Hematopoietic multipotent progenitor cell (in vitro differentiated cells): ENCODE results near the gene HMGN2. TPM values are rescaled to one million over a fixed set of nuclear protein-coding genes. Genes with fewer than 3 reads are reported as not detected.

Source experiments
- total RNA-seq: library from RNA; depleted of rRNA; stranded (reverse); fragments of >200 nt; gene quantifications from one replicate; pipeline ENCODE4 v1.2.3, GENCODE V29; 2012

Gene HMGN2
- total RNA-seq, 1 donor: 187 TPM

Other genes starting within 250 kb of the HMGN2 start
- 29.4 TPM for gene CEP85, start 238.2 kb upstream of the HMGN2 start, total RNA-seq
- gene SH3BGRL3, start 192.4 kb upstream of the HMGN2 start, total RNA-seq: 77.0 TPM
- gene UBXN11, start 165.8 kb upstream of the HMGN2 start, total RNA-seq: 18.6 TPM
- 227 TPM for gene CD52, start 154.5 kb upstream of the HMGN2 start, total RNA-seq
- gene CRYBG2, start 118.3 kb upstream of the HMGN2 start, total RNA-seq: under 0.01 TPM
- gene ZNF683, start 99.7 kb upstream of the HMGN2 start, total RNA-seq: 0.27 TPM
- under 0.01 TPM for gene LIN28A, start 61.6 kb upstream of the HMGN2 start, total RNA-seq
- 27.2 TPM for gene DHDDS, start 40.1 kb upstream of the HMGN2 start, total RNA-seq
- 90.5 TPM for gene RPS6KA1, start 57.3 kb downstream of the HMGN2 start, total RNA-seq
- gene ARID1A, start 223.6 kb downstream of the HMGN2 start, total RNA-seq: 126 TPM